ENCODE measurements around the gene PTPRK.

Gene PTPRK

GRCh38 chr6:128371136-128371535 is 149.3 kb downstream of the PTPRK start:
- Histone ChIP-seq H2BK120ac (ENCODE audit: insufficient read depth, low read length, poor library complexity) (no peak overlapping the region), H4K12ac (ENCODE audit: low read depth, low read length) (no peak overlapping the region), H3K4me1 (ENCODE audit: control insufficient read depth in 1 of 2, insufficient read depth in 2 of 2, low read length in 2 of 2) (no peaks in the 10 kb centered on the region), H3K14ac (ENCODE audit: low read length) (no peak overlapping the region), H3K9ac (ENCODE audit: low read length) (no peak overlapping the region), H4K8ac (ENCODE audit: low read depth, low read length) (no peak overlapping the region), H4K91ac (ENCODE audit: low read depth, low read length) (no peak overlapping the region), H2AK5ac (ENCODE audit: low read length) (no peak overlapping the region), H3K4ac (ENCODE audit: low read depth, low read length) (no peak overlapping the region), H3K4me2 (ENCODE audit: low read length) (no peak overlapping the region), H3K79me1 (ENCODE audit: low read length) (no peaks in the 10 kb centered on the region), H3K18ac (ENCODE audit: low read length) (no peak overlapping the region), H2BK5ac (ENCODE audit: low read depth, low read length, poor library complexity) (no peak overlapping the region), H3K4me3 (ENCODE audit: low read depth, low read length) (no peak overlapping the region), H3K27ac (ENCODE audit: low read depth, low read length) (no peak overlapping the region), H2BK12ac (ENCODE audit: low read length) (no peak overlapping the region), H3K36me3 (ENCODE audit: control insufficient read depth in 1 of 2, insufficient read depth in 2 of 2, low read length in 2 of 2) (peaks cover 0 to under 1% of the 10 kb centered on the region in 2 experiments), H2AFZ (ENCODE audit: insufficient read depth, low read length, poor library complexity) (no peak overlapping the region), H3K23ac (ENCODE audit: low read length) (no peak overlapping the region), H3K9me3 (ENCODE audit: insufficient read depth, low read depth, low read length) (peaks cover 4% of the 10 kb centered on the region), H3K27me3 (ENCODE audit: insufficient read depth, low read length) (no peaks in the 10 kb centered on the region), H3K79me2 (ENCODE audit: control insufficient read depth, insufficient read depth, low read length, poor library complexity) (no peaks in the 10 kb centered on the region)
- no peak for DNase-seq
- 100% methylated on average over 2 of the region's 4 CpGs for WGBS (ENCODE audit: extremely low coverage, insufficient coverage, insufficient read length)

- Histone ChIP-seq H4K12ac (ENCODE audit: low read depth, low read length) (no peak overlapping the region), H3K18ac (ENCODE audit: low read length) (no peak overlapping the region), H3K27me3 (ENCODE audit: insufficient read depth, low read length) (no peaks in the 10 kb centered on the region), H2AFZ (ENCODE audit: insufficient read depth, low read length, poor library complexity) (no peak overlapping the region), H3K36me3 (ENCODE audit: control insufficient read depth in 1 of 2, insufficient read depth in 2 of 2, low read length in 2 of 2) (no peaks in the 10 kb centered on the region), H2BK12ac (ENCODE audit: low read length) (no peak overlapping the region), H3K23ac (ENCODE audit: low read length) (no peak overlapping the region), H3K27ac (ENCODE audit: low read depth, low read length) (no peak overlapping the region), H3K79me1 (ENCODE audit: low read length) (no peaks in the 10 kb centered on the region), H4K8ac (ENCODE audit: low read depth, low read length) (no peak overlapping the region), H3K4me2 (ENCODE audit: low read length) (no peak overlapping the region), H3K4me3 (ENCODE audit: low read depth, low read length) (no peak overlapping the region), H3K4ac (ENCODE audit: low read depth, low read length) (no peak overlapping the region), H3K4me1 (ENCODE audit: control insufficient read depth in 1 of 2, insufficient read depth in 2 of 2, low read length in 2 of 2) (no peaks in the 10 kb centered on the region), H2BK5ac (ENCODE audit: low read depth, low read length, poor library complexity) (no peak overlapping the region), H2AK5ac (ENCODE audit: low read length) (no peak overlapping the region), H3K9ac (ENCODE audit: low read length) (no peak overlapping the region), H3K9me3 (ENCODE audit: insufficient read depth, low read depth, low read length) (no peaks in the 10 kb centered on the region), H2BK120ac (ENCODE audit: insufficient read depth, low read length, poor library complexity) (no peak overlapping the region), H3K14ac (ENCODE audit: low read length) (no peak overlapping the region), H3K79me2 (ENCODE audit: control insufficient read depth, insufficient read depth, low read length, poor library complexity) (no peaks in the 10 kb centered on the region), H4K91ac (ENCODE audit: low read depth, low read length) (no peak overlapping the region)
- no CpG with 5 or more reads among the region's 2 CpGs for WGBS (ENCODE audit: extremely low coverage, insufficient coverage, insufficient read length)
- no peak for DNase-seq
Observed at GRCh38 chr6:128370072-128370471, 150.3 kb downstream of the PTPRK start.

GRCh38 chr6:128368213-128368944 is 152.0 kb downstream of the PTPRK start:
- Histone ChIP-seq H3K79me1 (ENCODE audit: low read length) (no peaks in the 10 kb centered on the region), H3K14ac (ENCODE audit: low read length) (no peak overlapping the region), H3K36me3 (ENCODE audit: control insufficient read depth in 1 of 2, insufficient read depth in 2 of 2, low read length in 2 of 2) (no peaks in the 10 kb centered on the region), H3K23ac (ENCODE audit: low read length) (no peak overlapping the region), H2BK5ac (ENCODE audit: low read depth, low read length, poor library complexity) (no peak overlapping the region), H3K4me2 (ENCODE audit: low read length) (no peak overlapping the region), H2AK5ac (ENCODE audit: low read length) (no peak overlapping the region), H3K18ac (ENCODE audit: low read length) (no peak overlapping the region), H3K27ac (ENCODE audit: low read depth, low read length) (no peak overlapping the region), H2BK12ac (ENCODE audit: low read length) (no peak overlapping the region), H2BK120ac (ENCODE audit: insufficient read depth, low read length, poor library complexity) (no peak overlapping the region), H4K91ac (ENCODE audit: low read depth, low read length) (no peak overlapping the region), H3K27me3 (ENCODE audit: insufficient read depth, low read length) (no peaks in the 10 kb centered on the region), H4K8ac (ENCODE audit: low read depth, low read length) (no peak overlapping the region), H2AFZ (ENCODE audit: insufficient read depth, low read length, poor library complexity) (no peak overlapping the region), H3K4ac (ENCODE audit: low read depth, low read length) (no peak overlapping the region), H3K9me3 (ENCODE audit: insufficient read depth, low read depth, low read length) (no peaks in the 10 kb centered on the region), H3K4me1 (ENCODE audit: control insufficient read depth in 1 of 2, insufficient read depth in 2 of 2, low read length in 2 of 2) (no peaks in the 10 kb centered on the region), H3K79me2 (ENCODE audit: control insufficient read depth, insufficient read depth, low read length, poor library complexity) (no peaks in the 10 kb centered on the region), H3K4me3 (ENCODE audit: low read depth, low read length) (no peak overlapping the region), H3K9ac (ENCODE audit: low read length) (no peak overlapping the region), H4K12ac (ENCODE audit: low read depth, low read length) (no peak overlapping the region)
- no CpG with 5 or more reads among the region's 3 CpGs for WGBS (ENCODE audit: extremely low coverage, insufficient coverage, insufficient read length)
- DNase-seq, result no peak

GRCh38 chr6:128367437-128367836 is 153.0 kb downstream of the PTPRK start:
- no peak overlapping the region for H3K9ac ChIP-seq (ENCODE audit: low read length)
- H3K27me3 ChIP-seq (ENCODE audit: insufficient read depth, low read length), result no peaks in the 10 kb centered on the region
- no peak overlapping the region for H2BK12ac ChIP-seq (ENCODE audit: low read length)
- H3K4me2 ChIP-seq (ENCODE audit: low read length), result no peak overlapping the region
- no peak overlapping the region for H3K23ac ChIP-seq (ENCODE audit: low read length)
- H2AFZ ChIP-seq (ENCODE audit: insufficient read depth, low read length, poor library complexity), result no peak overlapping the region
- no peaks in the 10 kb centered on the region for H3K79me2 ChIP-seq (ENCODE audit: control insufficient read depth, insufficient read depth, low read length, poor library complexity)
- no CpG with 5 or more reads among the region's 4 CpGs for WGBS (ENCODE audit: extremely low coverage, insufficient coverage, insufficient read length)
- H3K4ac ChIP-seq (ENCODE audit: low read depth, low read length), result no peak overlapping the region
- no peaks in the 10 kb centered on the region for H3K9me3 ChIP-seq (ENCODE audit: insufficient read depth, low read depth, low read length)
- no peaks in the 10 kb centered on the region for H3K36me3 ChIP-seq (ENCODE audit: control insufficient read depth in 1 of 2, insufficient read depth in 2 of 2, low read length in 2 of 2)
- no peak overlapping the region for H2AK5ac ChIP-seq (ENCODE audit: low read length)
- H3K14ac ChIP-seq (ENCODE audit: low read length), result no peak overlapping the region
- no peak overlapping the region for H3K4me3 ChIP-seq (ENCODE audit: low read depth, low read length)
- no peak overlapping the region for H2BK5ac ChIP-seq (ENCODE audit: low read depth, low read length, poor library complexity)
- H3K79me1 ChIP-seq (ENCODE audit: low read length), result no peaks in the 10 kb centered on the region
- DNase-seq, result no peak
- no peak overlapping the region for H3K27ac ChIP-seq (ENCODE audit: low read depth, low read length)
- no peak overlapping the region for H4K8ac ChIP-seq (ENCODE audit: low read depth, low read length)
- no peak overlapping the region for H4K91ac ChIP-seq (ENCODE audit: low read depth, low read length)
- no peak overlapping the region for H3K18ac ChIP-seq (ENCODE audit: low read length)
- H4K12ac ChIP-seq (ENCODE audit: low read depth, low read length), result no peak overlapping the region
- H2BK120ac ChIP-seq (ENCODE audit: insufficient read depth, low read length, poor library complexity), result no peak overlapping the region
- H3K4me1 ChIP-seq (ENCODE audit: control insufficient read depth in 1 of 2, insufficient read depth in 2 of 2, low read length in 2 of 2), result no peaks in the 10 kb centered on the region
